ENCODE results near the gene PM20D2. TPM values are rescaled to one million over a fixed set of nuclear protein-coding genes. Genes with fewer than 3 reads are reported as not detected.

Gene PM20D2
- total RNA-seq, 2 experiments from 2014 or later, result 8.4 to 8.9 TPM

DNA sequence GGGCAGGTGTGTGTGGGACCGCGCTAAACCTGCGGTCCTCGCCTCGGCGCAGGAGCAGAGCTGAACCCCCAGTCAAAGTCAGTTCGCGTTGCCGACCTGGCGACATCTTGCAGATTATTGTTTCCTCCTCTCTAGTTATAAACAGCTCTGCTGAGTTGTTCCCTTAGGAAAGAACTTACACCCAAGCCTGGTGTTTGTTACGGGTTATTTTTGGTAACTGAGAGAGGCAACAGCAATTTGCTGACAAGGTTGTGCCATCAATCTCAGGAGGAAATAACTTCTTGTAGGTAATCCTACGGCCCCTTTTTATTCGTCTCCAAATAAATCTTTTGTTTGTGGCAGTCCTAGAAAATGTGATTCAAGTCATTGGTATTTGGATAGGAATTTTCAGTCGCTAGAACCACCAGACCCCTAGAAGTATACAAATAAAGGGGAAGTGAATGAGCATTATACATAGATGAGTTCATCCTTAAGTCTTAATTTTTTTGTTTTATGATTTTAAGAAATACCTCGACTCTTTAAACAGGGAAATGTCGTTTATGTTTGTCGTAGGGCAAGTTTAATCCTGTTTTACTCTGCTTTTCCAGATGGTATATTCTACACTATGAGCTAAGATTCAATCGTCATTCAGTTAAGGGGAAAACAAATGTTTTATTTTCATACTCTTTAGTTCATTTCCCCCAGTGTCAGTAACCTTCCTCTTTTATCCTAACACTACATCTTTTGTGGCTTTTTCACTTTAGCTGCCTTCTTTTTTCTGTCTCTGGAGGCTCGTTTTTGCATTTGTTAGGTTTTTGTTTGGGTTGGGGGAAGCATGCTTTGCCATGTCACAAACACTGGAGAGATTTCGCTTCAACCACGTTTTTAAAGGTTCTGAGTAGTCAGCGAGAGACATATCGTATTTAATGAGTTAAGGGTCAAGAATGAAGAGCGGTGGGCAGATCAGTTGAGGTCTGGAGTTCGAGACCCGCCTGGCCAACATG is 1.2 kb downstream of the PM20D2 start:
- POLR2A ChIA-PET, result interaction anchor here (1.0 to 6.0 kb wide), 4 partner anchors 10 to 206 kb away, joined by 3 to 81 read pairs (median 4); partner anchors contain the start of genes PNRC1 and UBE2J1
- peaks cover 37% of the 10 kb centered on the region for H3K4me1 Mint-ChIP-seq (ENCODE audit: low read depth)
- no peaks in the 10 kb centered on the region for H3K9me3 Mint-ChIP-seq
- H3K27me3 Mint-ChIP-seq, result no peaks in the 10 kb centered on the region
- H3K4me3 Mint-ChIP-seq, result peak overlapping the region; percentile 60
- H3K36me3 Mint-ChIP-seq, result peaks cover 14% of the 10 kb centered on the region
- intact Hi-C loops (cut with micrococcal nuclease), result loop anchor here (2.0 kb wide), 1 partner anchor 204 kb away; no protein-coding TSS in a partner anchor
- peak overlapping the region; percentile 69 for H3K27ac Mint-ChIP-seq
- CTCF ChIA-PET, result interaction anchor here (0.5 to 3.8 kb wide), 5 partner anchors 40 to 687 kb away, joined by 3 to 25 read pairs (median 9); partner anchors contain the start of gene PNRC1
- DNase-seq, result peak; percentile 48

DNA sequence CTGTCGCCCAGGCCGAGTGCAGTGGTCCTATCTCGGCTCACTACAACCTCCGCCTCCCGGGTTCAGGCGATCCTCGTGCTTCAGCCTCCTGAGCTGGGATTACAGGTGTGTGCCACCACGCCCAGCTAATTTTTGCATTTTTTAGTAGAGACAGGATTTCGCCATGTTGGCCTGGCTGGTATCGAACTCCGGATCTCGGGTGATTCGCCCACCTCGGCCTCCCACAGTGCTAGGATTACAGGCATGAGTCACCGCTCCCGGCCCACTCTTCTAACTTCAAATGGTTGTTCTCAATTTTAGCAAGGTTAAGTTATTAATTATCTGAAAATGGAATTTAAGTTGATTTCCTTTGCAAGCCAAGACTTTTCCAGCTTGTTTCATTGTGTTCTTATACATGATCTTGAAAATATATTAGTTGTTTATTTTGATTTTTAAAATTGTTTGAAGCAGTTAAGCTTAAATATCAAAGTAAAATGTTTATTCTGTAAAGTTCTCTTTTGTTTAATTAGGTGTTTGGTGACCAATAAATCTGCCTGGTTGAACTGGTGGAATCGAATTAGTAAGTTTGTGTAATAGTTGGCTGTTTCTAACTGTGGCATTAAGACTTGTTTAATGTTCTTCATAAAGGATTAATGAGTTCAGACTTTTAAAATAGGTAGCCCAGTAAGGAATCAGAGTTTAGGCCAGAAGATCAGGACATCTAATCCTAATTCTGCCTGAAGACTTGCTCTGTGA is 2.3 kb downstream of the PM20D2 start:
- peaks cover 37% of the 10 kb centered on the region for H3K4me1 Mint-ChIP-seq (ENCODE audit: low read depth)
- CTCF ChIA-PET, result interaction anchor here (0.7 kb wide), 1 partner anchor 42 kb away, joined by 3 read pairs; no protein-coding TSS in a partner anchor
- H3K27me3 Mint-ChIP-seq, result no peaks in the 10 kb centered on the region
- peak; percentile 54 for DNase-seq
- H3K36me3 Mint-ChIP-seq, result peaks cover 14% of the 10 kb centered on the region
- no peak overlapping the region for H3K27ac Mint-ChIP-seq
- intact Hi-C loops (cut with micrococcal nuclease), result no loop called here
- H3K4me3 Mint-ChIP-seq, result peak overlapping the region; percentile 20
- no peaks in the 10 kb centered on the region for H3K9me3 Mint-ChIP-seq
- POLR2A ChIA-PET, result interaction anchor here (6.0 kb wide), 1 partner anchor 67 kb away, joined by 81 read pairs; the partner anchor contains the start of gene PNRC1

DNA sequence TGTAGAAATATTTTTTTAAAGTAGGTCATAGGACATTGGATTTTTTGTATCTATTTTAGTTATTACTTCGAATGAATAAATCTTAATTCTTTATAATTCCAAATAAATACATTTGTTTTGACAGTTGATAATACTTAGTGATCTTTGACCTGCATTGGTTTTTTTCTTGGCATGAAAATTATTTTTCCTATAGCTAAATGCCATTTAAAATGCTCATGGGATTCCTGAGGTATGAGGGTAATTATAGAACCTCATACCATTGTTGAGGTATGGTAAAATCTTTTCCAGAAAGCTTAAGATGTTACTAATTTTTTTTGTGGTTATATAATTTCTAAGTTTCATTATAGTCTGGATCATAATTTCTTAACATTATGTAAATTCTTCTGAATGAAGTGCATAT is 8.3 kb downstream of the PM20D2 start:
- intact Hi-C loops (cut with micrococcal nuclease), result no loop called here
- ChIA-PET POLR2A (no interaction called here), CTCF (interaction anchor here (0.7 kb wide), 1 partner anchor 9 kb away, joined by 3 read pairs; no protein-coding TSS in a partner anchor)
- H3K36me3 Mint-ChIP-seq, result peaks cover 9% of the 10 kb centered on the region
- H3K9me3 Mint-ChIP-seq, result no peaks in the 10 kb centered on the region
- no peaks in the 10 kb centered on the region for H3K27me3 Mint-ChIP-seq
- DNase-seq, result no peak
- peaks cover 2% of the 10 kb centered on the region for H3K4me1 Mint-ChIP-seq (ENCODE audit: low read depth)
- H3K4me3 Mint-ChIP-seq, result no peak overlapping the region
- H3K27ac Mint-ChIP-seq, result no peak overlapping the region

DNA sequence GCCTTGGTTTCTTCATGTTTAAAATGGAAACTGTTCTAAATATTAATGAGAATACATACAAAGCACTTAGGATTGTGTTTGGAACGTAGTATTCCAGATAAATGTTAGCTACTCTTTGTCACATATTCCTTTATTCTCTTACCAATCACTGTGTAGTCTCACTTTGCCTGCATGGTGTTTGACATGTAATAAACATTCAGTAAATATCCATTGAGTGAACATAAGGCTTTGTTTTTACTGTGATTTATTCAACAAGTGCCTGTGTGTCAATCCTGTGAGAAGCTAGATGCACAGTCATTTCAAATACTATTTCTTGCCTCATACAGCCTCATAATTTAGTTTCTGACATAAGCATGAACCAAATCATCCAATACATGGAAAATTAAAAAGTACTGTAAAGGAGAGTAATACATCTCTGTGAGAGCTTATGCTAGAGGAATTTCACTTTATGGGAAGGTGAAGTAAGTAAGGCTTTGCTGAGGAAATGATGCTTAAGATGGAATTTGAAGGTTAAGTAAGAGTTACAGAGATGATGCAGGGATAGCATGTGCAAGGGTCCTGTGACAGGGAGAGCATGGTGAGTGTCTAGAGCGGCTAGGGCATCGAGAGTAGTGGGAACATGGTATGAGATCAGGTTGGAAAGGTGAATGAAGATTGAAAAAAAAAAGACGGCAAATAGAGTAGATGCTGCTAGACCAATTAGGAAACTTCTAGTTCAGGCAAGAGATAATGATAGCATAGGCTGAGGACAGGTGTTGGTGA is 14.7 kb downstream of the PM20D2 start:
- POLR2A ChIA-PET, result no interaction called here
- no peak for DNase-seq
- no peak overlapping the region for H3K27ac Mint-ChIP-seq
- CTCF ChIA-PET, result interaction anchor here (0.7 kb wide), 1 partner anchor 62 kb away, joined by 3 read pairs; no protein-coding TSS in a partner anchor
- H3K4me3 Mint-ChIP-seq, result no peak overlapping the region
- intact Hi-C loops (cut with micrococcal nuclease), result no loop called here
- peaks cover 16% of the 10 kb centered on the region for H3K36me3 Mint-ChIP-seq
- H3K4me1 Mint-ChIP-seq (ENCODE audit: low read depth), result peaks cover 2% of the 10 kb centered on the region
- H3K27me3 Mint-ChIP-seq, result no peaks in the 10 kb centered on the region
- no peaks in the 10 kb centered on the region for H3K9me3 Mint-ChIP-seq

DNA sequence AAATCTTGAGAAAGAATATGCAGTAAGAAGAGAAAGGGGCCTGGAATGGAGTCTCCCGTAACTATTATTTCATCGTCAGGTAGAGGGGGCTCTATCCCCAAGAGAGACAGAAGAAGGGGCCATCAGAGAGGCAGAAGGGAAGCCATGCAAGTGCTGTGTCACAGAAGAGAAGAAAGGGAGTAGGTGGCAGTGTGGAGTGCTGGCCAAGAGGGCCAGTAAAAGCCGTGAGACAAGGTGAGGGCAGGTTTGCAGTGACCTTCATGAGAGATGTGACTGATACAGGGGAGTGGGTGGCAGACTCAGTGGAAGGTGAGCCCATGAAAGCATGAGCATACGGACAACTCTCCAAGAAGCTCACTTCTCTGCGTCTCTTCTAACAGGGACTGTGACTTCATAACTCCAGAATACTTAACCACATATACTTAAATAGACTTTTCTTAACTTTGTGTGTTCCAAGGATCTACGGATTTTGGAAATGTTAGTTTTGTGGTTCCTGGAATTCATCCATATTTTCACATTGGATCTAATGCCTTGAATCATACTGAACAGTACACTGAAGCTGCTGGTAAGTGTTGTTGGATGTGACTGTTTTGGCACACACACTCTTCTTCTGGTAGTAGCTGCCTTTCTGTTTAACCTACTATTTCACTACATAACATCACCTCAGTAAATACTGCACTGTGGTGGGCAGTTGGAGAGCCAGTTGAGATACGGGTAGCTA is 15.6 kb downstream of the PM20D2 start:
- Mint-ChIP-seq H3K4me1 (ENCODE audit: low read depth) (peaks cover 2% of the 10 kb centered on the region), H3K9me3 (no peaks in the 10 kb centered on the region), H3K27ac (no peak overlapping the region), H3K4me3 (no peak overlapping the region), H3K36me3 (peaks cover 16% of the 10 kb centered on the region), H3K27me3 (no peaks in the 10 kb centered on the region)
- no peak for DNase-seq
- intact Hi-C loops (cut with micrococcal nuclease), result no loop called here
- ChIA-PET CTCF (no interaction called here), POLR2A (no interaction called here)

DNA sequence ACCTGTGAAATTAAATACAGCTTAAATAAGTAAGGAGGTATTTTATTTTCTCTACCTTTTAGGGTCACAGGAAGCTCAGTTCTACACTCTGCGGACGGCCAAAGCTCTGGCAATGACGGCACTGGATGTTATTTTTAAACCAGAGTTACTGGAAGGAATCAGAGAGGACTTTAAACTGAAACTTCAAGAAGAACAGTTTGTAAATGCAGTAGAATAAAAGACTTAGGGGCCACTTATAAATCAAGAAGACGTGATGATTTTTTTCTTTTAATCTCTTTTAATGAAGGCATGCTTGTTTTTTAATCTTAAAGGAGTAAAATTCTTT is 16.2 kb downstream of the PM20D2 start:
- H3K27ac Mint-ChIP-seq, result no peak overlapping the region
- intact Hi-C loops (cut with micrococcal nuclease), result no loop called here
- H3K9me3 Mint-ChIP-seq, result no peaks in the 10 kb centered on the region
- peaks cover 2% of the 10 kb centered on the region for H3K4me1 Mint-ChIP-seq (ENCODE audit: low read depth)
- H3K4me3 Mint-ChIP-seq, result no peak overlapping the region
- DNase-seq, result no peak
- CTCF ChIA-PET, result no interaction called here
- no peaks in the 10 kb centered on the region for H3K27me3 Mint-ChIP-seq
- H3K36me3 Mint-ChIP-seq, result peaks cover 16% of the 10 kb centered on the region
- POLR2A ChIA-PET, result interaction anchor here (0.7 kb wide), 1 partner anchor 488 kb away, joined by 3 read pairs; no protein-coding TSS in a partner anchor

DNA sequence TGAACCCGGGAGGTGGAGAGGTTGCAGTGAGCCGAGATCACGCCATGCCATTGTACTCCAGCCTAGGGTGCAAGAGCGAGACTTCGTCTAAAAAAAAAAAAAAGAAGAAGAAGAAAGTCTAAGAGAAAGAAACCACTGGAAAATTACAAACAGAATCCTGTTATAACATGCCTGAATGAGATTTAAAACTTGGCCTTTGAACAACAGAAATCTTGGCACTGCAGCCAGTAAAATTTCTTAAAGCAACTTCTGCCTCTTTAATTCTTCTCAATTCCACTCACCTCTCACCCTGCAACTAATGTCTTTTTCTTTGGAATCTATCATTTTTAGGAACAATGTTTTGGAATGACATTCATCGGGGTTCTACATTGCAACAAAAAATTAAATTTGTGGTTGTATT is 26.3 kb downstream of the PM20D2 start:
- Mint-ChIP-seq H3K27me3 (no peaks in the 10 kb centered on the region), H3K4me1 (ENCODE audit: low read depth) (no peaks in the 10 kb centered on the region), H3K27ac (no peak overlapping the region), H3K4me3 (no peak overlapping the region), H3K36me3 (no peaks in the 10 kb centered on the region), H3K9me3 (no peaks in the 10 kb centered on the region)
- ChIA-PET CTCF (interaction anchor here (0.7 kb wide), 1 partner anchor 69 kb away, joined by 3 read pairs; no protein-coding TSS in a partner anchor), POLR2A (interaction anchor here (0.6 kb wide), 1 partner anchor 16 kb away, joined by 3 read pairs; no protein-coding TSS in a partner anchor)
- DNase-seq, result no peak
- intact Hi-C loops (cut with micrococcal nuclease), result no loop called here

DNA sequence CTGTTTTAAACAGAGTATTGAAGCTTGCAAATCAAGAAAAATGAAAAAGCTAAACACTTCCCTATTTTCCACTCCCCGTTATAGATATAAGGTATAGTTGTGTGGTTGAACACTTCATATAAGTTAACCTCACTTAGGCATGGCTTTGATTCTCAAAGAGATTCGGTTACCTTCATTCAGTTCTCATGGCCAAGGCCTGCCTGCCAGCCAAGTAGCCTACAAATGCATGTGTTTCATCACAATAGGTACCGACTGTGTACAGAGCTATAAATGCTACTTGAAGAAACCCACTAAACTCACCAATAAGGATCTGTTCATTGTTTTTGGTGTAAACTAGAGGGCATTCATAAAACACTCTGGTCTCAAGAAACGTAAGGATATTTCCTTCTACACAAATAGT is 27.8 kb downstream of the PM20D2 start:
- no peak for DNase-seq
- Mint-ChIP-seq H3K4me3 (no peak overlapping the region), H3K27me3 (no peaks in the 10 kb centered on the region), H3K9me3 (no peaks in the 10 kb centered on the region), H3K36me3 (no peaks in the 10 kb centered on the region), H3K4me1 (ENCODE audit: low read depth) (no peaks in the 10 kb centered on the region), H3K27ac (no peak overlapping the region)
- ChIA-PET POLR2A (no interaction called here), CTCF (interaction anchor here (0.6 kb wide), 1 partner anchor 15 kb away, joined by 3 read pairs; no protein-coding TSS in a partner anchor)
- intact Hi-C loops (cut with micrococcal nuclease), result no loop called here

DNA sequence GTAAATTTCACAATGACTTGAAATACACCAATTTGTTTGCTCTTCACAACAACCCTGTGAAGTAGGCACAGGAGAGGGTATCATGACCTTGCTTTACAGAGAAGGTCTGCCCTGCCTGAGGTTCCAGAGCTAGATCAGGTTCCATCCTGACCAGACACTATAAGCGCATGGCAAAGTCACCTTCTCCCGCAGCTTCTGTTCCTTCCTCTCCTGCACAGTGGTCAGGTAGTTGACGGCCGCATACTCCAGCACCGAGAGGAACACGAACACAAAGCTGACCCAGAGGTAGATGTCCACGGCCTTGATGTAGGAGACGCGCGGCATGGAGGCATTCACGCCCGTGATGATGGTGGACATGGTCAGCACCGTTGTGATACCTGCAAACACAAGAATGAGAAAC is 34.3 kb downstream of the PM20D2 start:
- intact Hi-C loops (cut with micrococcal nuclease), result no loop called here
- POLR2A ChIA-PET, result no interaction called here
- Mint-ChIP-seq H3K4me1 (ENCODE audit: low read depth) (no peaks in the 10 kb centered on the region), H3K36me3 (no peaks in the 10 kb centered on the region), H3K9me3 (no peaks in the 10 kb centered on the region), H3K4me3 (no peak overlapping the region), H3K27ac (no peak overlapping the region), H3K27me3 (peaks cover 5% of the 10 kb centered on the region)
- CTCF ChIA-PET, result no interaction called here
- DNase-seq, result no peak

DNA sequence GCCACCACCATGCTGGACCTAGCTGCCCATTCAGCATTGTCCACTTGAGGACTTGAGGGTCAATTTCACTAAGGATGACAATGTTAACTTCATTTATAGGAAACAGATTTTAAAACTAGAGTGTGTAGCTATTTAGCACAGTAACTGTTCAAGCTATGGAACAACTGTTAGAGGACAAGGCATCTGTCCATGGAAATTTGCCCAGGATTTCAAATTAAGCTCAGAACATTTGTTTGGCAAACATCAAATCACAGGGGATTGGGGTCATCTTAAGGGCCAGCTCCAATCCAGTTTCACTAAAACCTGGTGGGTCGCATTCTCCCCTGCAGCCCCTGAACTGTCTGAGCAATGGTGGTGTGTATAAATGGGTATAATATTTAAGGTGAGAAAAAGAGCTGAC is 35.1 kb downstream of the PM20D2 start:
- no peak overlapping the region for H3K27ac Mint-ChIP-seq
- intact Hi-C loops (cut with micrococcal nuclease), result no loop called here
- no peaks in the 10 kb centered on the region for H3K4me1 Mint-ChIP-seq (ENCODE audit: low read depth)
- ChIA-PET CTCF (no interaction called here), POLR2A (no interaction called here)
- H3K36me3 Mint-ChIP-seq, result no peaks in the 10 kb centered on the region
- H3K9me3 Mint-ChIP-seq, result no peaks in the 10 kb centered on the region
- no peak overlapping the region for H3K4me3 Mint-ChIP-seq
- H3K27me3 Mint-ChIP-seq, result peaks cover 5% of the 10 kb centered on the region
- no peak for DNase-seq

DNA sequence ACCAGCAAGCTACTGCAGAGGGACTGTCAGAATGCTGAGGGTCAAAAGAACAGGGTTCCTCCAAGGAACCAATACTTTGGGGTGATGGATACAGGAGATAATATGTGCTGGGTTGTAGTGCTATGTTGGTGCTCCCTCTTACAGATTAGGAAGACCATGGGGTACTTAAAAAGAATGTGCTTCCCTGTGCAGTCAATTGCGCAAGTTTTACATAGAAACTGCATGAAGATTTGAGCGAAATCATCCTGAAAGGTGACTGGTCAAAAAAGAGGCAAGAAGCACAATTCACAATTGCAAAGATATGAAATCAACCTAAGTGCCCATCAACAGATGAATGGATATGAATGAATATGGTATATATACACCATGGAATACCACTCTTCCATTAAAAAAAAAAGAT is 37.4 kb downstream of the PM20D2 start:
- Mint-ChIP-seq H3K4me1 (ENCODE audit: low read depth) (no peaks in the 10 kb centered on the region), H3K27ac (no peak overlapping the region), H3K9me3 (no peaks in the 10 kb centered on the region), H3K4me3 (no peak overlapping the region), H3K36me3 (no peaks in the 10 kb centered on the region), H3K27me3 (peaks cover 5% of the 10 kb centered on the region)
- POLR2A ChIA-PET, result no interaction called here
- DNase-seq, result no peak
- CTCF ChIA-PET, result no interaction called here
- intact Hi-C loops (cut with micrococcal nuclease), result no loop called here

All from activated CD4-positive, alpha-beta memory T cell treated with anti-CD3 and anti-CD28 coated beads for 36 hours (primary cell).